GM19467 (cell line): ENCODE results near the gene SGTA.

Source experiments
- ATAC-seq: cut with Tn5 transposase; IDR thresholded peaks from one replicate; pipeline ENCODE4 v1.9.1; 2021; ENCODE audit warnings: mild to moderate bottlenecking, moderate library complexity; ENCODE audit not compliant: unreplicated experiment

SGTA gene

DNA sequence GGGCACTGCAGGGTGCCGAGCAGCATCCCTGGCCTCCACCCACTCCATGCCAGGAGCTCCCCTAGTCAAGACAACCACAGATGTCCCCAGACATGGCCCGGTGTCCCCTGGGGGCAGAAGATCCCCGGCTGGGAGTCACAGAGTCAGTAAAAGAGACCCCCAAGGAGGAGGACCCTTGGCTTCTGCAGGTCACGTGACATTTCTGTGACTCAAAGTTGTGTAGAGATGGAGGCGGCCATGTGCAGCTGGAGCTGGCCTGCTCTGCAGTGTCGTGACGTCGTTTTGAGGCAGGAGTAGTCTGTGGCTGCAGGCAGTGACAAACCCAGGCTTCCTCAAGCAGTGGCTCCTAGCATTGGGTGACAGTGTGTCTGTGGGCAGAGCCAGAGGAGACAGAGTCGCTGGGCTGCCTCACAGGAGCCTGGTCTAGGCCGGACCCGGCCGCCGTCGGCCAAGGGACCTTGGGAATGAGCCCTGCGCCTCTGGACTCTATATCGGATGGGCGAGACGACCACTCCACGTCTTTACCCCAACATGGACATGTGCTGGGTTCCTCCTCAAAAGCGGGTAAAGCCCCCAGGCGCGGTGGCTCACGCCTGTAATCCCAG lies 54.2 kb downstream of the SGTA start:
- ATAC-seq = no peak

DNA sequence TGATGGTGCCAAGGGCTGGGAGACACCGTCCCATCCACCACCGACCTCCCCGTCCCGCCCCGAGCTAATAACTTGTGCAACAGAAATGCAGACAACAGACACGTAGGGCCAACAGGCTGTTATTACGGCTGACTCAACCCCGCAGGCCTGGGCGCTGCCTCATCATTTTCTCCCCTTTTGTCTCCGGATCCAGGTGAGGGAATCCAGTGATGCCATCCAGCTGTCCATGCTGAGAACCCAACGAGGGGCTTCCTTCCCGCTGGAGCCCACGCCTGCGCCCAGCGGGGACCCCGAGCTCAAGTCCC lies 55.5 kb downstream of the SGTA start:
- no peak for ATAC-seq

DNA sequence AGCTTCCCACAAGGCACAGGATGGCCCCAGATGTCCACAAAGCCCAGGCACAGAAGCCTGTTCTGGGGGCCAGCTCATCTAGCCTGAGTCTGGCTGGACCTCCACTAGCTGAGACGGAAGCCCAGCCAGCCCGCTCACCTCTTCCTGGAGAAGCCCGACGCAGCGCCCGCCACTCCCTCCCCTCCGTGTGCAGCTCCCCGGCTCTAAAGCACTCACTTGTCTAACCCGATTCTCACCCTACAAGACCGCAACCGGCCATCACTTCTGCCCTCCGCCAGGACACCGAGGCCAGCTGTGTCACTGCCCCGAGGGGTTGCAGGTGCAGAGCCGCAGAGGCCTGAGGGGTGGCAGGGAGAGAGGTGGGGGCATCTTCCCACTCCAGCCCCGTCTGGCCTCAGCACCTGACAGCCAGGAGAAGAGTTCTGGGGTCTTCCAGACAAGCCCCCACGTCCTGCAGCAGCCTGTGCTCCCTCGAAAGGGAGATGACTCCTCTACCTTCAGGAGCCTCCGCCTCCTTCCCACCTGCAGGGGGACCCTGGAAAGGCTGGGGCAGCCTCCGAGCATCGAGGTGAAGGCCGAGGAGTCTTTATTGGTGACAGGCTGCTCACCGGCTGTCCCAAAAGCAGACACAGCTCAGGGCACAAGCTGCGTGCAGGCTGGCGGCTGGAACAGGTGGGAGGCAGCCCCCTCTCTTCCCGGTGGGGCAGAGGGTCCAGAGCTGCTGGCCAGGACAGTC lies 56.0 kb downstream of the SGTA start:
- ATAC-seq = no peak

- no peak for ATAC-seq
Measured at GRCh38 chr19:2726160-2726855, 56.8 kb downstream of the SGTA start.

DNA sequence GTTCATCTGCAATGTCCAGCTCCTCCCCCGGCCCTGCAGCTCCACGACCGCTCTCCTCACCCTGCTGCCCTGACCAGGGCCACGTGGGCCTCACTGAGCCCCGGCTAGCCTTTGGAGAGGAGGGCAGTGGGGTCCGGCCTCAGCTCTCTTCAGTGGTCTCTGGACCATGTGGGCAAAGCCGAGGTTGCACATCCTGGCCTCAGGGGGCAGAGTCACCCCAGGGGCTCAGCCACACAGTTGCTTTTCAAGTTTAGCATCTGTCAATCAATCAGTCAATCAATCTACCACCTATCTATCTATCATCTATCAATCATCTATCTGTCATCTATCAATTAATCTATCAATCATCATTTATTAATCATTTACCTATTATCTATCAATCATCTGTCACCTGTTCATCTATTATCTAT lies 58.9 kb downstream of the SGTA start:
- no peak for ATAC-seq

DNA sequence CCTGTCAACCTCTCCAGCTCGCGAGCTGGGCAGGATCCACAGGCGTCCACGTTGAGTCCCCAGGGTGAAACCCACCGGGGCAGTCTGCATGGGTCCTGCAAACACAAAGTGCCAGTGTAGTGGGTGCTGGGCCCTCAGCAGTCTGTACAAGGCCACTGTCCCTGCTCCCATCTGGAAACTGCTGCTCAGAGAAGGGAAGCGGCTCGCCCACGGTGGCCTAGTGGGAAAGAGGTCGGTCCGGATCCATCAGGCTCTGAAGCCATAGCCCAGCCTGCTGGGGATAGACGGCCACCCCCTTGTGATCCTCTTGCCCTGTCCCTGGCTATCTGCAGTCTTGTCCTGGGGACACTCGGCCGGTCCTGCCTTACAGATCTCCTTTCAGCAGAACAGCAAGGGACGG lies 59.3 kb downstream of the SGTA start:
- ATAC-seq = no peak

- no peak for ATAC-seq
Measured at GRCh38 chr19:2723345-2723715, 59.7 kb downstream of the SGTA start.

DNA sequence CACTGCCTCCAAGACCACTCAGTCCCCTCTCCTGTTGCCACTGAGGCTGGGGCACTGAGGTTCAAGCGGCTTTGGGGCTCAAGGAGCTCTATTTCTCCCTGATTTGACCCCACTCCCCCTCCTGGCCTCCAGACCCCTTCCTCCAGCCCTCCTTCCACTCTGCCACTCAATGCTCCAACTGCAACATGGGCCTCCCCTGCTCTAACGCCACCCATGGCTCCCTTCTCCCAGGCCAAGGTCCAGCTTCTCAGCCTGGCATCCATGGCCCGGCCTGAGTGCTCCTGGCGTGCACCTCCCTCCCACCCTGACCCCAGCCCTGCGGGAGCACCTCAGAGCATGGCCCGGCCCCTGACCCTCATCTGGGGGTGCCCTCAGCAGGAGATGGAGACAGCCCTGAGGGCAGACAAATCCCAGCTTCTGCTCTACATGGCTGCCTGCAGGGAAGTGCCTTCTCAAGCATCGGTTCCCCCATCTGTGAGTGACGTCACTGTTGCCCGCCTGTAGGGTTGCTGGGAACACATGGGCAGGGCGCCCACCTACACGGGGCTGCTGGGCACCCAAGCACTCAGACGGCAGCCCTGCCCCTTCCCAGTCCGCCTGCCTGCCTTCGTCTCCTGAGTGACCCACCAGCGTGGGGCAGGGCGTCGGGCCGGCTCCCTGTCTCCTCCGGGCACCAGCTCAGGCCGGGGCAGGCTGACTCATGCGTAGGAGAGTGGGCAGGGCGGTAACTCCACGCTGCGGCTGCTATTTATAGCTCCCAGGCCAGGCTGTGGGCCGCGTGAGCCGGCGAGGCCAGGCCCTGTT lies 60.3 kb downstream of the SGTA start:
- no peak for ATAC-seq

DNA sequence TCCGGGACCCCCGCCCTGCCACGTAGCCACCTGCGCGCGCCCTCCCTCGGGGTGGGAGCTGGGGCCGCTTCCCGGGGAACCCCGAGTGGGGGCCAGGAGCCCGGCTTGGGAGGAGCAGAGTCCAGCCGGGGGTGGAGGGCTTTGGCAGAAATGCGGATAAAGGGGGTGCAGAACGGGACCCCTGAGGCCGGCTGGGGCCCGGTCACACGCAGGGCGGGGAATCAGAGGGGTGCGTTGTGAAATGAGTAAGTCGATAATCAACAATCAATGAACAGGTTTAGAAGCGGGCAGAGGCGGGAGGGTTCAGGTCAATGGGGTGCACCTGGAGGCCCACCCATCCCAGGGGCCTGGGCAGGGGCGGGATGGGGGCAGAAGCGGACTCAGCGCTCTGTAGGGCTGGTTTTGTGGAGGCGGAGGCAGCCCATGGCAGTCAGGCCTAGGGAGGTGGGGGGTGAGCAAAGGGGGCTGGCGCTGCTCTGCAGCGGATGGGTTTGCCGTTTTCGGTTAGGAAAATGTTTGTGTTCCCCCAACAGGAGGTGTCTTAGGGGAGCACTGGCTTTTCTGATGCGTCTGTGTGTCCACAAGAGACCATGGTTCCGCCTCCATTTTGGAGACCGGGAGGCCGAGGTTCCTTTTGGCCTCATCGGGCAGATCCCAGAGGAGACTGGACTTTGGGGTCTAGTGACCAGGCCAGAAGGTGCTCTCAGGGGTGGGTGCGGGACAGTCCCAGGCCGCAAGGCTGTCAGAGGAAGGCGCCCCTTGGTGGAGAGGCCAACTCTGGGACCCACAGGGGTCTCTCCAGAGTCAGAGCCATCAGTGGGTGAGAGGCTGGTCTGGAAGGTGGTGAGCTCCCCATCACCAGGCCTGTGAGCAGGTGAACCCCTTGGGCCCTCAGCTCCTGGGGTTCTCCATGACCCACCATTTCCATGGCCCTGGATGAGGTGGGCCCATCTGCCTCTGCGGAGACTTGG lies 61.2 kb downstream of the SGTA start:
- no peak for ATAC-seq

DNA sequence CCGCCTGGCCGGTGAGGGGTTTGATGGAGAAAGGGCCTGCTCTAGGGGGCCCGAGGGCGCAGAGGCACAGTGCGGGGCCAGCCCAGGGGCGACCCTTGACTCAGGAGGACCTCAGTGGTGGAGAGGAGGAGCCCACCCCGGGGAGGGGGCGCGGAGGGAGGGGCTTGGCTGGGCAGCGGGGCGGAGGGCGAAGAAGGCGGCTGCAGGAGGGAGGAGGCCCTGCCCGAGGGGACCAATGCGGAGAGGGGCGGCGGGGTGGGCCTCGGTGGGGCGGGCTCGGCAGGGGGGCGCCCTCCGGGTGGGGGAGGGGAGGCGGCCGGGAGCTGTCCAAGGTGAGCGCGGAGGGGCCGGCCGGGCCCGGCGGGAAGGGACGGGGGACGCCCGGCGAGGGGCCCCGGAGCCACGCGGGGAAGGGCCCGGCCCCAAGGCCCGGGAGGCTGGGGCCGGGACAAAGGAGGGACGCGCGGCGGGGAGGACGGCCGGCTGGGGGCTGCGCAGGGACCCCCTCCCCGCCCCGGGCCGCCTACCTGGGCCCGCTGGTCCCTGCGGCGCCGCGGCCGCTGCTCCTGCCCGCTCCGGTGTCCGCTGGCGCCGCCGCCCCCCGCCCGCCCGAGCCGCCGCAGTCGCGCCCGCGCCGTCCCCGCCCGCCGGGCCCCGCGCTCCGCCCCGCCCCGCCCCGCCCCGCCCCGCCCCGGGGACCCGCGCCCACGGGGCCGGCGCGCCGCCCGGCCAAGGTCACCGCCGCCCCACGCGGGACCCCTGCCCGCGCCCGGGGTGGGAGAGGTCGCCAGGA lies 62.1 kb downstream of the SGTA start, which contains the start of gene DIRAS1:
Gene DIRAS1, minus strand, starts transcription at position 596 of the 793 bp plus-strand sequence. CDS start 3,566 bp downstream, outside the sequence.
- no peak for ATAC-seq

DNA sequence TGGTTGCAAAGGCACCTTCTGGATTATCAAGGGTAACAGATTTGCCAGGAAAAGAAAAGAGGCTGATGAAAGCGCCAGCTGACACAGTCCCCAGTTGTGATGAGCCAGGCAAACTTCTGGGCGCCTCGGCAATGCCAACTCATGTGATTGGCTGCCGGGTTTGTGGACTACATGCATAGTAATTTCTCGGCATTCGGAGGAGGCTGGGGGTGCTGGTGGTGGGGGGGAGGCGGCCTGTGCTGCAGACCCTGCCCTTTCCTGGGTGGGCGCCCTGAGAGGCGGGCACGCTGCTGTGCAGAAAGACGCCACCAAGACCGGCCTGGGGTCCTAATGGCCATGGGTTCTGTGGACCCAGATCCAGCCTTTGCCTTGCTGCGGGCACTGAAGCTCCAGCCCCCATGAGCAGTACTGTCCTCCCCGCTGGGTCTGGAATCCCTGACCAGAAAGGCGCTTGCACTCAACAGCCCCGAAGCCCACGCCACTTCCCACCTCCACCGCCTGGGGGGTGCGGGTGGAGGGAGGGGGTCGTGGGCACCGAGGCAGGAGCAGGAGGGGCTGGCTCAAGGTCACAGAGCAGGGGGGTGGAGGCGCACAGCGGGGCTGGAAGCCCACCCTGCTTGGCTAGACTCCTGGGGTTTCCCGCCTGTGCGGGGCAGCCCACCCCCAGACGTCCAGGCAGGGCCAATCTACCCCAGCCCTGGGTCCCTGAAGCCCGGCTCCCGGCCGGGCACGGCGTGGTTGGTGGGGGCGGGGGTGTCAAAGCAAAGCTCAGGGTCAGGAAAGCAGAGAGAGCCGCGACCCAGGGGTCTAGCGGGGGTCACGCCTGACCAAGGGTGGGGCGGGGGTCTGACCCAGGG lies 62.9 kb downstream of the SGTA start:
- no peak for ATAC-seq

GRCh38 chr19:2719232-2719735 lies 63.8 kb downstream of the SGTA start:
- ATAC-seq = no peak

GRCh38 chr19:2717638-2718541 lies 65.2 kb downstream of the SGTA start:
- ATAC-seq = no peak

DNA sequence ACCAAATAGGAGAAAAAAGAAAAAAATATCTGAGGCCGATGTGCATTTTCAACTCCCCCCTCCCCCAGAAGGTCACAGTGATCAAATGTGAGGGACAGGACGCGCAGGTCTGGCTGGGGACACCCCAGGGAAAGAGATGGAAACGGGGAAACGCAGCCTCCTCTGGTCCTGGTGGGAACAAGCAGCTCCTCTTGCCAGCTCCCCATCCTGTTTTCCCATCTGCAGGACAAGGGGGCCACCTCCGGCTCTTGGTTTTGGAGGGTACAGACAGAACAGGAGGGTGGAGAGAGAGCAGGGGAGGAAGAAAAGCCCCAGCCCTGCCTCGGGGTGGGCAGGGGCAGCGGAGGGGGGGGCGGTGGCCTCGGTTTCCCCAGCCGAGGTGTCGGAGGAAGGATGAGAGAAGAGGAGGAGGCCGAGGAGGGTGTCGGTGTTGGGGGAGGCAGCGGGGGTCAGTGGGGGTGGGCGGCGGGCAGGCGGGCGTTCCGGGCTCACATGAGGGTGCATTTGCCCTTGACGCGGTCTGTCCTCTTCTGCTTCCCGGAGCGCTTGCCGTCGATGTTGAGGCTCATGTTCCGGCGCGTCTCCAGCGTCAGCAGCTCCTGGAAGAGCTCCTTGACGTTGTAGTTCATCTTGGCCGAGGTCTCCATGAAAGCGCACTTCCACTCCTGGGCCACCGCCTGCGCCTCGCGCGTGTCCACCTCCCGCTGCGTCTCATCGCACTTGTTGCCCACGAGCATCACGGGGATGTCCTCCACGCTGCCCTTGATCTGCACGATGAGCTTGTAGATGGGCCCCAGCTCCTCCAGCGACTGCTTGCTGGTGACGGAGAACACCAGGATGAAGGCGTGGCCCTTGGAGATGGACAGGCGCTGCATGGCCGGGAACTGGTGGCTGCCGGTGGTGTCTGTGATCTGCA lies 66.1 kb downstream of the SGTA start:
- no peak for ATAC-seq

GRCh38 chr19:2716275-2716650 lies 66.8 kb downstream of the SGTA start:
- ATAC-seq = no peak
